HepG2 (cell line): ENCODE measurements around the gene RDH12. TPM values are rescaled to one million over a fixed set of nuclear protein-coding genes. Genes with fewer than 3 reads are reported as not detected.

ENCODE experiments used
- ATAC-seq: fragments of 200-7000 bp; cut with Tn5 transposase; 3 replicates; pipeline ENCODE4 v1.9.1; 2020; ENCODE audit warnings: mild to moderate bottlenecking, moderate library complexity
- BruUV-seq: library from RNA; stranded (reverse); fragments of 400-500 nt; replicated peaks from 2 replicates; lab custom pipeline; 2021; lab: Mats Ljungman, UMichigan
- CTCF ChIA-PET: fragments of 300-600 bp; formaldehyde crosslinking; extraction: SDS; loops from one replicate; lab custom pipeline; 2021; ENCODE audit warnings: low total read pairs, inconsistent platforms, low intra/inter-chr PET ratio; lab: Yijun Ruan, JAX
- POLR2A ChIA-PET: fragments of 350-600 bp; sonication (Branson Sonifier 250); formaldehyde crosslinking; loops from one replicate; lab custom pipeline; 2020; ENCODE audit warnings: antibody characterized with exemption, inconsistent platforms; lab: Yijun Ruan, JAX
- DNase-seq: peaks from one replicate; pipeline ENCODE4 v3.0.0-alpha.2; 2015; ENCODE audit warnings: low spot score
- FAIRE-seq: peaks from 3 replicates; lab custom pipeline; 2011; peaks lifted over from hg19 to GRCh38; lab: Jason Lieb, UNC
- H2AFZ ChIP-seq: one replicate; pipeline ENCODE4 v1.6.1; 2011; ENCODE audit warnings: low read length, inconsistent platforms
- H3K27ac ChIP-seq: fragments of 300-600 bp; 3 replicates; pipeline ENCODE4 v1.8.0; 2011; ENCODE audit warnings: mixed run types, mild to moderate bottlenecking, mixed read lengths, low read length, inconsistent platforms; ENCODE audit not compliant: insufficient read depth; ENCODE audit errors: extremely low read length
- H3K27me3 ChIP-seq, 2 experiments: fragments of 200-600 bp in 1 of 2; 2 replicates in 1 of 2; 3 replicates in 1 of 2; pipeline versions ENCODE4 v1.6.0 to v1.8.0; 2011; ENCODE audit warnings: low read length in 2 of 2, mild to moderate bottlenecking in 2 of 2, moderate library complexity in 2 of 2, inconsistent platforms in 1 of 2; ENCODE audit not compliant: insufficient read depth in 2 of 2, control insufficient read depth in 1 of 2
- H3K36me3 ChIP-seq, 2 experiments: fragments of 200-600 bp in 1 of 2; replicated peaks in 1 of 2; 2 replicates in 1 of 2; 3 replicates in 1 of 2; pipeline versions ENCODE4 v1.5.1 to v1.8.0; 2011; ENCODE audit warnings: low read length in 2 of 2, inconsistent platforms in 1 of 2; ENCODE audit not compliant: insufficient read depth in 2 of 2, control insufficient read depth in 1 of 2
- H3K4me1 ChIP-seq: 2 replicates; pipeline ENCODE4 v1.5.1; 2012; ENCODE audit warnings: low read length, inconsistent platforms; ENCODE audit not compliant: insufficient read depth
- H3K4me2 ChIP-seq: 2 replicates; pipeline ENCODE4 v1.6.0; 2011; ENCODE audit warnings: low read depth, low read length, inconsistent platforms
- H3K4me3 ChIP-seq, 3 experiments: fragments of 200-600 bp in 1 of 3; sonication (generic), shearing (Covaris generic) in 1 of 3; replicated peaks in 1 of 3; 2 replicates each; pipeline ENCODE4 v1.5.1; 2011 to 2016; ENCODE audit warnings: low read length in 3 of 3, inconsistent platforms in 2 of 3, low read depth in 2 of 3, mild to moderate bottlenecking in 2 of 3, control low read depth in 1 of 3, mixed read lengths in 1 of 3; ENCODE audit not compliant: insufficient read depth in 1 of 3
- H3K79me2 ChIP-seq: one replicate; pipeline ENCODE4 v1.6.1; 2011; ENCODE audit warnings: low read length, inconsistent platforms; ENCODE audit not compliant: insufficient read depth
- H3K9ac ChIP-seq: 2 replicates; pipeline ENCODE4 v1.6.0; 2011; ENCODE audit warnings: mild to moderate bottlenecking, low read depth, low read length, inconsistent platforms; ENCODE audit not compliant: insufficient read depth
- H3K9me3 ChIP-seq: 2 replicates; pipeline ENCODE4 v1.5.1; 2012; ENCODE audit warnings: mild to moderate bottlenecking, low read length
- H4K20me1 ChIP-seq: 2 replicates; pipeline ENCODE4 v1.6.0; 2011; ENCODE audit warnings: inconsistent platforms, mild to moderate bottlenecking, low read length, moderate library complexity; ENCODE audit not compliant: insufficient read depth
- KMT2B ChIP-seq: IDR thresholded peaks from 2 replicates; pipeline ENCODE4 v1.6.1; 2016; ENCODE audit warnings: missing genetic modification reagents, missing compliant biosample characterization
- MAFK ChIP-seq, 2 experiments: IDR thresholded peaks in 1 of 2; conservative IDR thresholded peaks in 1 of 2; 2 replicates each; pipeline ENCODE4 v1.6.1; 2011; ENCODE audit warnings: improper control_type of control experiment in 2 of 2, low read length in 2 of 2
- MXI1 ChIP-seq: IDR thresholded peaks from 3 replicates; pipeline ENCODE4 v1.6.1; 2012; ENCODE audit warnings: low read depth, low read length, inconsistent platforms, borderline replicate concordance
- SIN3A ChIP-seq: IDR thresholded peaks from 2 replicates; pipeline ENCODE4 v1.6.1; 2011; ENCODE audit warnings: low read depth, mild to moderate bottlenecking, control low read depth, low read length, borderline replicate concordance
- TEAD3 ChIP-seq: optimal IDR thresholded peaks from 2 replicates; pipeline ENCODE3; 2016; ENCODE audit warnings: borderline replicate concordance
- TFAP4 ChIP-seq: sonication (generic); IDR thresholded peaks from 2 replicates; pipeline ENCODE4 v1.6.1; 2016; ENCODE audit warnings: low read depth, borderline replicate concordance
- ZBTB4 ChIP-seq: sonication (generic); formaldehyde crosslinking; IDR thresholded peaks from 2 replicates; pipeline ENCODE4 v1.4.0; 2020; ENCODE audit warnings: missing genetic modification reagents, mild to moderate bottlenecking, borderline replicate concordance
- ZNF577 ChIP-seq: sonication (generic); formaldehyde crosslinking; IDR thresholded peaks from 2 replicates; pipeline ENCODE4 v1.4.0; 2020; ENCODE audit warnings: mild to moderate bottlenecking, low read depth, missing genetic modification reagents, borderline replicate concordance
- ZNF652 ChIP-seq: IDR thresholded peaks from 2 replicates; pipeline ENCODE4 v1.6.1; 2016; ENCODE audit warnings: low read depth, borderline replicate concordance
- WGBS: methylation state at CpG from one replicate; pipeline ENCODE4 v1.1.6; 2017; ENCODE audit warnings: low lambda C conversion rate; 5-methylcytosine and 5-hydroxymethylcytosine counted together
- in situ Hi-C: cut with HindIII; loops from 2 replicates; pipeline ENCODE4 v1.10.0; 2017; ENCODE audit warnings: low pct_unique_long_range_greater_than_20kb; ENCODE audit not compliant: extremely low pct_ligation_motif_present
- intact Hi-C: fragments of 100-400 bp; cut with micrococcal nuclease; formaldehyde crosslinking; loops from one replicate; pipeline ENCODE4 v1.10.0; 2022; ENCODE audit not compliant: unreplicated experiment
- polyA plus RNA-seq, 8 experiments: library from polyadenylated mRNA; depleted of rRNA in 3 of 8; stranded (reverse) in 7 of 8; unstranded in 1 of 8; fragments of >200 nt; fragmentation: Illumina TruSeq in 4 of 8; extraction: Trizol in 4 of 8; gene quantifications; 2 replicates each; pipeline versions ENCODE4 v1.2.1 to v1.2.3, GENCODE V29; 2011 to 2016; ENCODE audit warnings: low read depth in 4 of 8, missing spikeins in 1 of 8, mixed read lengths in 1 of 8; ENCODE audit not compliant: insufficient read depth in 1 of 8
- total RNA-seq, 5 experiments: library from RNA; depleted of rRNA; stranded (reverse); fragments of >200 nt; fragmentation: Illumina TruSeq; extraction: Trizol; gene quantifications; 2 replicates each; pipeline ENCODE4 v1.2.3, GENCODE V29; 2016; ENCODE audit warnings: low read depth in 1 of 5
- TF ChIP-seq, protein P1 (sequence below): sonication (generic); formaldehyde crosslinking; IDR thresholded peaks from 2 replicates; pipeline ENCODE4 v1.8.1; 2022; ENCODE audit warnings: mild to moderate bottlenecking, missing genetic modification reagents

RDH12 gene
- total and polyA plus RNA-seq, 2 of the 13 experiments (the other 11 are each of a cell fraction or from before 2014, with no cell fraction given), result 1.6 to 2.1 TPM

- Histone ChIP-seq H3K4me2 (no peak overlapping the region), H4K20me1 (no peaks in the 10 kb centered on the region), H3K4me3 (no peak overlapping the region), H3K4me1 (no peaks in the 10 kb centered on the region), H3K36me3 (no peaks in the 10 kb centered on the region; a peak in 2 of 5 replicates), H3K27me3 (no peaks in the 10 kb centered on the region), H3K79me2 (peaks cover 29% of the 10 kb centered on the region), H3K9ac (no peak overlapping the region), H2AFZ (no peak overlapping the region), H3K9me3 (no peaks in the 10 kb centered on the region), H3K27ac (no peak overlapping the region)
- ChIA-PET POLR2A (interaction anchor here (1.2 kb wide), 1 partner anchor 132 kb away, joined by 3 read pairs; the partner anchor contains the start of gene PLEKHH1), CTCF (interaction anchor here (2.0 to 5.4 kb wide), 3 partner anchors 47 to 81 kb away, joined by 11 to 49 read pairs (median 38); partner anchors contain the start of genes ARG2 and PIGH)
- FAIRE-seq, result no peak
- intact Hi-C loops, result loop anchor here (10.0 kb wide), 2 partner anchors 141 to 241 kb away; no protein-coding TSS in a partner anchor
- no peak for DNase-seq
- TF ChIP-seq SIN3A, result no peak
- TF ChIP-seq ZNF577 (CRISPR knock-in tag), result no peak
- TF ChIP-seq MAFK (conservative IDR thresholded peaks at IDR 0.05 in 1 of 2, IDR thresholded peaks at IDR 0.05 in 1 of 2; ENCODE audit: low read length in 2 of 2), result 0 out of 4 replicates have a peak, but pooled peaks of 1 of the 2 experiments have one; percentile 26
- no peak for TF ChIP-seq KMT2B (CRISPR knock-in tag)
- in situ Hi-C loops, result loop anchor here (5.0 to 10.0 kb wide), 3 partner anchors 36 to 81 kb away; partner anchors contain the start of genes ARG2 and RDH12
- BruUV-seq, result no TSS peak
- no peak for ATAC-seq
- 95% methylated on average over 2 of the region's 2 CpGs for WGBS
Observed at GRCh38 chr14:67665868-67666267, 35.8 kb upstream of the RDH12 start.

DNA sequence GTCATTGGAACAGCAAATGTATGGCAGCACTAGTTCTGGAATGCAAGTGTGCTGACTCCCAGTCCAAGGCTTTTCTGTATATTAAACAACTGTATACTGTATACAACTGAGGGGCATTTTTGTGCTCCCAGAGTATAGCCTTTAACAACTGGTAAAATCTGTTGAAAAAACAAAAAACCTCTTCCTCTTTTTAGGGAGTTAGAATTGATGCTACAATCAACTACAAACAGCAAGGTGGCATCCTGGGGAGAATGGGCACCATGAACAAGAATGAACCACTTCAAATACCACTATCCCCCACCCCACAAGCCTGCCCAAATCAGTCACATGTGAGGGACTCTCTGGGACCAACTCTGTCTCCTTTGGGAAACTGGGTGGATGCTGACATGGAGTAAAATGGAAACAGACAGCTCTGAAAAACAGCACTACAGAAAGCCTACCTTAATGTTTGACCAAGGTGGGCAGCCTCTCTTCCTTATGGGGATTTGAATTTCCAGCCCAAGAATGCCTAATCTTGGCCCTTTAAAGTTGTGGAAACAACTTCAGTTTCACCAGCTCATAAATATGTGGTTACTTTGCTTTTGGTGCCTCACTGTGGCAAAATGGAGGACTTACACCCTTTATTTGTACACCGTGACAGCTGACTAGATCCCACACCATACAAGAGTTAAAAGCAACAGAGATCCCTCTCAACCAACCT, 34.8 kb upstream of the RDH12 start:
- H3K27me3 ChIP-seq, result no peaks in the 10 kb centered on the region
- FAIRE-seq (peak; percentile 93), DNase-seq (peak; percentile 56), ATAC-seq (peak; percentile 90)
- no peak overlapping the region for H2AFZ ChIP-seq
- H3K4me3 ChIP-seq, result no peak overlapping the region
- no peak overlapping the region for H3K27ac ChIP-seq
- WGBS, result 39% methylated on average over 1 of the region's 1 CpG
- no peaks in the 10 kb centered on the region for H3K9me3 ChIP-seq
- H3K4me1 ChIP-seq, result no peaks in the 10 kb centered on the region
- POLR2A ChIA-PET, result interaction anchor here (0.9 to 1.2 kb wide), 6 partner anchors 12 to 133 kb away, joined by 3 to 7 read pairs (median 3); partner anchors contain the start of genes ARG2, PIGH and PLEKHH1
- in situ Hi-C loops (loop anchor here (5.0 to 10.0 kb wide), 3 partner anchors 35 to 82 kb away; partner anchors contain the start of genes ARG2 and RDH12), intact Hi-C loops (loop anchor here (1.0 to 10.0 kb wide), 5 partner anchors 37 to 242 kb away; no protein-coding TSS in a partner anchor)
- BruUV-seq, result no TSS peak
- no peak overlapping the region for H3K4me2 ChIP-seq
- H3K36me3 ChIP-seq, result no peaks in the 10 kb centered on the region; a peak in 2 of 5 replicates
- no peak overlapping the region for H3K9ac ChIP-seq
- peaks cover 36% of the 10 kb centered on the region for H3K79me2 ChIP-seq
- H4K20me1 ChIP-seq, result no peaks in the 10 kb centered on the region
- CTCF ChIA-PET, result interaction anchor here (1.1 to 5.4 kb wide), 5 partner anchors 48 to 240 kb away, joined by 3 to 49 read pairs (median 11); partner anchors contain the start of genes ARG2 and PIGH
- TF ChIP-seq, protein P1, sequence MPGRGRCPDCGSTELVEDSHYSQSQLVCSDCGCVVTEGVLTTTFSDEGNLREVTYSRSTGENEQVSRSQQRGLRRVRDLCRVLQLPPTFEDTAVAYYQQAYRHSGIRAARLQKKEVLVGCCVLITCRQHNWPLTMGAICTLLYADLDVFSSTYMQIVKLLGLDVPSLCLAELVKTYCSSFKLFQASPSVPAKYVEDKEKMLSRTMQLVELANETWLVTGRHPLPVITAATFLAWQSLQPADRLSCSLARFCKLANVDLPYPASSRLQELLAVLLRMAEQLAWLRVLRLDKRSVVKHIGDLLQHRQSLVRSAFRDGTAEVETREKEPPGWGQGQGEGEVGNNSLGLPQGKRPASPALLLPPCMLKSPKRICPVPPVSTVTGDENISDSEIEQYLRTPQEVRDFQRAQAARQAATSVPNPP, result no peak
- peak; percentile 59; the same call in 1 of the 2 replicates for TF ChIP-seq ZNF652 (CRISPR knock-in tag)
- peak; percentile 67; the same call in 1 of the 2 replicates for TF ChIP-seq TFAP4
- no peak for TF ChIP-seq ZBTB4
- peak; percentile 28 for TF ChIP-seq TEAD3 (CRISPR knock-in tag)
- TF ChIP-seq MXI1, result no peak
